HG02642 (cell line): Measurements from ENCODE around the gene ELOA.
"Not testable (repeated sequence)": the region's sequence is repeated elsewhere in the genome, so short reads cannot be mapped to it uniquely, and the experiment has no call there.

ENCODE experiments used
- ATAC-seq: cut with Tn5 transposase; IDR thresholded peaks from one replicate; pipeline ENCODE4 v1.9.1; 2021; ENCODE audit warnings: mild to moderate bottlenecking; ENCODE audit not compliant: unreplicated experiment, poor library complexity

Gene ELOA

GRCh38 chr1:23733281-23733680 is 10.0 kb upstream of the ELOA start:
- ATAC-seq, result not testable (repeated sequence)

GRCh38 chr1:23736437-23737134 is 6.7 kb upstream of the ELOA start:
- ATAC-seq, result no peak

GRCh38 chr1:23741609-23742008 is 1.7 kb upstream of the ELOA start:
- ATAC-seq, result no peak

GRCh38 chr1:23742670-23743286 is 493 bp upstream of the ELOA start:
- peak; percentile 26 for ATAC-seq

GRCh38 chr1:23745515-23745914 is 2.2 kb downstream of the ELOA start:
- ATAC-seq, result no peak

GRCh38 chr1:23748016-23748415 is 4.7 kb downstream of the ELOA start:
- no peak for ATAC-seq

GRCh38 chr1:23751050-23751814 is 8.0 kb downstream of the ELOA start:
- ATAC-seq, result no peak

GRCh38 chr1:23751815-23752200 is 8.5 kb downstream of the ELOA start:
- no peak for ATAC-seq

GRCh38 chr1:23752909-23753308 is 9.6 kb downstream of the ELOA start:
- no peak for ATAC-seq

- ATAC-seq, result no peak
These were observed 13.4 kb downstream of the ELOA start for GRCh38 chr1:23756676-23757075.

GRCh38 chr1:23757812-23758211 is 14.5 kb downstream of the ELOA start:
- ATAC-seq, result no peak

- ATAC-seq, result no peak
These were observed 16.0 kb downstream of the ELOA start for GRCh38 chr1:23759277-23759676.

- ATAC-seq, result no peak
These were observed 19.8 kb downstream of the ELOA start for GRCh38 chr1:23763041-23763577.

- ATAC-seq, result no peak
These were observed 25.5 kb downstream of the ELOA start for GRCh38 chr1:23768733-23769132.

GRCh38 chr1:23772049-23772853 is 29.0 kb downstream of the ELOA start:
- ATAC-seq, result peak; percentile 76

- ATAC-seq, result no peak
These were observed 29.6 kb downstream of the ELOA start for GRCh38 chr1:23772854-23773242.

GRCh38 chr1:23774174-23774880 is 31.1 kb downstream of the ELOA start:
- ATAC-seq, result no peak

GRCh38 chr1:23776217-23776616 is 32.9 kb downstream of the ELOA start:
- ATAC-seq, result no peak

GRCh38 chr1:23777979-23778814 is 34.9 kb downstream of the ELOA start, which contains the start of gene PITHD1:
TSS of gene PITHD1 (plus strand) at chr1:23778418. CDS start at chr1:23778516, 98 bp downstream.
- peak; percentile 76 for ATAC-seq
